ENCODE data around the gene PRKCA. TPM values are rescaled to one million over a fixed set of nuclear protein-coding genes. Genes with fewer than 3 reads are reported as not detected.

Gene PRKCA
- total RNA-seq, 1 donor from 2014 or later: 29.0 TPM

DNA sequence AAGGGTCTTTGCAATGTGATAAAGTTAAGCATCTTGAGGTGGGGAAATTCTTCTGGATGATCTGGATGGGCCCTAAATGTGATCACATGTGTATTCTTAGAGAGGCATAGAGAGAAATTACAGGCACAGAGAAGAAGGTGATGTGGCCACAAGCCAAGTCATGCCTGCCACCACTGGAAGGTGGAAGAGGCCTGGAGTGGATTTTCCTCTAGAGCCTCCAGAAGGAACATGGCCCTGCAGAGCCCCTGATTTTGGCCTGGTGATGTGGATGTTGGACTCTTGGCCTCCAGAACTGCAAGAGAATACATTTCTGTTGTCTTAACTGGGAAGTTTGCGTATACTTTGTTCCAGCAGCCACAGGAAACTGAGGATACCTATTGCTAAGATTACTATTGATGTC is 375.6 kb downstream of the PRKCA start:
- ATAC-seq: no peak
- Histone ChIP-seq H3K4me1 (peaks cover 17% of the 10 kb centered on the region), H3K9me3 (no peaks in the 10 kb centered on the region), H3K36me3 (no peaks in the 10 kb centered on the region), H3K27me3 (ENCODE audit: low read depth) (no peaks in the 10 kb centered on the region), H3K27ac (peak overlapping the region; percentile 6), H3K4me3 (no peak overlapping the region)
- intact Hi-C loops (cut with DNase I): no loop called here
- no peak for DNase-seq
- no peak for TF ChIP-seq CTCF (IDR thresholded peaks at IDR 0.05)

DNA sequence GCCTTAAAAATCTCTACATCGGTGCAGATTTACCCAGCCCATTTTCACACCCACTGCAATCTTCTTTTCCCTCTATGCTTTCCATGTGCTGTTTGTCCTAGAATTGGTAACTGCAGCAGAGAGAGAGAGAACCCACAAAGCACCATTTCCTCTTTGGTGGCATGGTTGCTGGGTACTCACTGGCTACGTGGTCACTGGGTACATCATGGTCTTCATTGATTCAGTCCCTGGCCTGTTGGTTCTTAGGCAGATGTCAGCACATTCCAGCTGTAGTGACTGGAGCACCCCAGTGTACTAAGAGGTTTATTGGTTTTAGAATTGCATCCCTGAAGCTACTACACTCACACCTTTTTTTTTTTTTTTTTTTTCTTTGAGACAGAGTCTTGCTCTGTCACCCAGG is 376.4 kb downstream of the PRKCA start:
- H3K36me3 ChIP-seq: no peaks in the 10 kb centered on the region
- no peaks in the 10 kb centered on the region for H3K9me3 ChIP-seq
- H3K4me1 ChIP-seq: peaks cover 10% of the 10 kb centered on the region
- no peaks in the 10 kb centered on the region for H3K27me3 ChIP-seq (ENCODE audit: low read depth)
- ATAC-seq (no peak), DNase-seq (no peak)
- intact Hi-C loops (cut with DNase I): no loop called here
- no peak for TF ChIP-seq CTCF (IDR thresholded peaks at IDR 0.05)
- peak overlapping the region; percentile 6 for H3K27ac ChIP-seq
- no peak overlapping the region for H3K4me3 ChIP-seq

- H3K9me3 ChIP-seq: no peaks in the 10 kb centered on the region
- no peak for DNase-seq
- ATAC-seq: no peak
- H3K4me1 ChIP-seq: no peaks in the 10 kb centered on the region
- no peak for TF ChIP-seq CTCF (IDR thresholded peaks at IDR 0.05)
- no peaks in the 10 kb centered on the region for H3K27me3 ChIP-seq (ENCODE audit: low read depth)
- no peak overlapping the region for H3K27ac ChIP-seq
- no peak overlapping the region for H3K4me3 ChIP-seq
- no peaks in the 10 kb centered on the region for H3K36me3 ChIP-seq
- intact Hi-C loops (cut with DNase I): no loop called here
These were observed 377.5 kb downstream of the PRKCA start for GRCh38 chr17:66679631-66680517.

DNA sequence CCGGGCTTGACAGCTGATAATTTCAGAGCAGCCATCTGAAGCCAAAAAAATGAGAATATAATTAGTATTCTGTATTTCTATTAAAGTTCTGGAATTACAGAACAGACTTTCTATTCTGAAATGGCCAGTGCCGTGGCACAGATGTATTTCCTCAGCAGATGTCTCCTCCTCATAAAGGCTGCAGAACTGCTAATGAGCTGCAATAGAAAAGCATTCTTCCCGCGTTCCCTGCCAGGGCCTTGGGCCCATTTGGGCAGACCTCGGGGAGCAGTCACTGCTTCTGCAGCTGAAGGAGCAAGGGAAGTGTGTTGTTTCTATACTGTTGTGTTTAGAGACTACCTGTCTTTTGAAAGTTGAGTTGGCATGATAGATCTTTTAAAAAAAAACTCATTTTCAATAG is 379.9 kb downstream of the PRKCA start:
- Histone ChIP-seq H3K27me3 (ENCODE audit: low read depth) (no peaks in the 10 kb centered on the region), H3K4me1 (no peaks in the 10 kb centered on the region), H3K36me3 (no peaks in the 10 kb centered on the region), H3K27ac (no peak overlapping the region), H3K4me3 (no peak overlapping the region), H3K9me3 (no peaks in the 10 kb centered on the region)
- intact Hi-C loops (cut with DNase I): no loop called here
- DNase-seq: no peak
- TF ChIP-seq CTCF (IDR thresholded peaks at IDR 0.05): no peak
- no peak for ATAC-seq

DNA sequence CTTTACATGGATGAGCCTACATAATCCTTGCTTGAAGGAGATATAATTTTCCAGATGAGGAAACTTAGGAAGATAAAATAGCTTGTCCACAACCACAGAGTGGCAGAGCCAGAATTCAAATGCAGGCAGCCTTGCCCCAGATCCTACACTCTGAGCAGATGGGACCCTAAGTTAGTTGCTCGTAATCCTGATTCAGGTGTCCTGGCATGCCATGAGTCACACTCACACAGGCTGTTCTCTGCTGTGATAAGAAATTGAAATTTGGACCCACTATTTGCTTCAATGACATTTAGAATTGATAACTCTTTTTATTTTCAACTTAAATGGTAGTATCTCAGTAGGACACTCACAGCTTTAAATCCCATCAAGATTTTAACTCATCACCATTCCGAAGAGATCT is 381.8 kb downstream of the PRKCA start:
- no peak overlapping the region for H3K27ac ChIP-seq
- H3K27me3 ChIP-seq (ENCODE audit: low read depth): no peaks in the 10 kb centered on the region
- no peaks in the 10 kb centered on the region for H3K9me3 ChIP-seq
- ATAC-seq (no peak), DNase-seq (no peak)
- peaks cover 8% of the 10 kb centered on the region for H3K36me3 ChIP-seq
- intact Hi-C loops (cut with DNase I): no loop called here
- no peaks in the 10 kb centered on the region for H3K4me1 ChIP-seq
- TF ChIP-seq CTCF (IDR thresholded peaks at IDR 0.05): no peak
- no peak overlapping the region for H3K4me3 ChIP-seq
